ENCODE data around the gene GALNT11.

GRCh38 chr7:152054367-152055230 lies 29.1 kb downstream of the GALNT11 start:
- TF ChIP-seq ZNF274 (IDR thresholded peaks at IDR 0.05; ENCODE audit: low read depth, low read length) (no peak), YY1 (IDR thresholded peaks at IDR 0.05; ENCODE audit: insufficient read depth, insufficient read length) (no peak), SUZ12 (IDR thresholded peaks at IDR 0.05; ENCODE audit: extremely low read depth, insufficient read depth, insufficient read length) (no peak)

Data from NT2/D1 (cell line).